Measurements from ENCODE around the gene PIK3R6.

GRCh38 chr17:8859804-8860430 lies 7.6 kb downstream of the PIK3R6 start:
- TF ChIP-seq, protein P1, sequence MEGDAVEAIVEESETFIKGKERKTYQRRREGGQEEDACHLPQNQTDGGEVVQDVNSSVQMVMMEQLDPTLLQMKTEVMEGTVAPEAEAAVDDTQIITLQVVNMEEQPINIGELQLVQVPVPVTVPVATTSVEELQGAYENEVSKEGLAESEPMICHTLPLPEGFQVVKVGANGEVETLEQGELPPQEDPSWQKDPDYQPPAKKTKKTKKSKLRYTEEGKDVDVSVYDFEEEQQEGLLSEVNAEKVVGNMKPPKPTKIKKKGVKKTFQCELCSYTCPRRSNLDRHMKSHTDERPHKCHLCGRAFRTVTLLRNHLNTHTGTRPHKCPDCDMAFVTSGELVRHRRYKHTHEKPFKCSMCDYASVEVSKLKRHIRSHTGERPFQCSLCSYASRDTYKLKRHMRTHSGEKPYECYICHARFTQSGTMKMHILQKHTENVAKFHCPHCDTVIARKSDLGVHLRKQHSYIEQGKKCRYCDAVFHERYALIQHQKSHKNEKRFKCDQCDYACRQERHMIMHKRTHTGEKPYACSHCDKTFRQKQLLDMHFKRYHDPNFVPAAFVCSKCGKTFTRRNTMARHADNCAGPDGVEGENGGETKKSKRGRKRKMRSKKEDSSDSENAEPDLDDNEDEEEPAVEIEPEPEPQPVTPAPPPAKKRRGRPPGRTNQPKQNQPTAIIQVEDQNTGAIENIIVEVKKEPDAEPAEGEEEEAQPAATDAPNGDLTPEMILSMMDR (IDR thresholded peaks at IDR 0.05 in 2 of 3, conservative IDR thresholded peaks at IDR 0.05 in 1 of 3; ENCODE audit: control insufficient read depth in 2 of 3, extremely low read depth in 1 of 3, insufficient read depth in 1 of 3, low read depth in 3 of 3, low read length in 3 of 3): no peak
- TF ChIP-seq CBFB (IDR thresholded peaks at IDR 0.05; ENCODE audit: low read depth) (no peak), ZNF384 (IDR thresholded peaks at IDR 0.05; ENCODE audit: borderline replicate concordance, low read depth, low read length) (no peak)

Measured in GM12878 (cell line).